HCT116 (cell line): ENCODE measurements around the gene CD96. TPM values are rescaled to one million over a fixed set of nuclear protein-coding genes. Genes with fewer than 3 reads are reported as not detected.

Experiments
- ATAC-seq: fragments of 200-7000 bp; cut with Tn5 transposase; 2 replicates; pipeline ENCODE4 v1.9.1; 2020; ENCODE audit warnings: mild to moderate bottlenecking, moderate library complexity
- BruUV-seq: library from RNA; stranded (reverse); fragments of 400-500 nt; replicated peaks from 2 replicates; lab custom pipeline; 2021; lab: Mats Ljungman, UMichigan
- CTCF ChIA-PET: fragments of 300-600 bp; sonication (Branson Sonifier 250); formaldehyde crosslinking; loops from one replicate; lab custom pipeline; 2021; ENCODE audit warnings: antibody characterized with exemption; lab: Charles Lee
- POLR2A ChIA-PET: fragments of 300-600, 350-600 bp; sonication (Branson Sonifier 250); formaldehyde crosslinking; loops from one replicate; lab custom pipeline; 2021; ENCODE audit warnings: antibody characterized with exemption; lab: Charles Lee
- RAD21 ChIA-PET, 2 experiments: fragments of 300-600 bp; sonication (Branson Sonifier 250); formaldehyde crosslinking; loops; one replicate each; lab custom pipeline; 2023; ENCODE audit warnings: low total read pairs in 2 of 2; ENCODE audit not compliant: uncharacterized antibody in 2 of 2, unreplicated experiment in 2 of 2, low non-redundant PET in 1 of 2; lab: Charles Lee
- DNase-seq: peaks from one replicate; pipeline ENCODE4 v3.0.0-alpha.2; 2010; ENCODE audit warnings: low read depth, low spot score
- H2AFZ ChIP-seq: fragments of 200-600 bp; shearing (Covaris generic), sonication (generic); 2 replicates; pipeline ENCODE4 v1.6.1; 2017; ENCODE audit warnings: low read depth, mixed run types, mixed read lengths, antibody characterized with exemption, low read length; ENCODE audit not compliant: poor library complexity, severe bottlenecking
- H3K27ac ChIP-seq: 2 replicates; pipeline ENCODE4 v1.5.1; 2012; ENCODE audit warnings: low read depth, low read length
- H3K27me3 ChIP-seq: fragments of 200-600 bp; sonication (generic); 2 replicates; pipeline ENCODE4 v1.6.1; 2016; ENCODE audit warnings: mixed run types, low read length, mixed read lengths; ENCODE audit not compliant: insufficient read depth
- H3K36me3 ChIP-seq, 2 experiments: fragments of 200-500 bp in 1 of 2; fragments of 200-600 bp in 1 of 2; sonication (Bioruptor generic) in 1 of 2; sonication (generic) in 1 of 2; 2 replicates each; pipeline versions ENCODE4 v1.5.1 to v1.6.1; 2014 to 2016; ENCODE audit warnings: low read length in 2 of 2, inconsistent platforms in 1 of 2, mixed read lengths in 1 of 2, mixed run types in 1 of 2; ENCODE audit not compliant: insufficient read depth in 2 of 2, control insufficient read depth in 1 of 2
- H3K4me1 ChIP-seq, 2 experiments: fragments of 200-600 bp in 1 of 2; sonication (generic) in 1 of 2; 2 replicates each; pipeline versions ENCODE4 v1.5.1 to v1.6.1; 2012 to 2017; ENCODE audit warnings: low read length in 2 of 2, inconsistent platforms in 1 of 2, mild to moderate bottlenecking in 1 of 2, mixed read lengths in 1 of 2, mixed run types in 1 of 2, moderate library complexity in 1 of 2; ENCODE audit not compliant: insufficient read depth in 2 of 2, control insufficient read depth in 1 of 2
- H3K4me2 ChIP-seq: fragments of 200-600 bp; sonication (generic); 2 replicates; pipeline ENCODE4 v1.6.1; 2017; ENCODE audit warnings: mixed run types, low read length, mixed read lengths
- H3K4me3 ChIP-seq, 2 experiments: fragments of 200-600 bp in 1 of 2; sonication (generic) in 1 of 2; replicated peaks in 1 of 2; 2 replicates each; pipeline ENCODE4 v1.5.1; 2011 to 2016; ENCODE audit warnings: low read length in 2 of 2, control low read depth in 1 of 2, low read depth in 1 of 2, mild to moderate bottlenecking in 1 of 2, mixed read lengths in 1 of 2, mixed run types in 1 of 2
- H3K79me2 ChIP-seq: fragments of 200-600 bp; sonication (generic); 2 replicates; pipeline ENCODE4 v1.6.1; 2017; ENCODE audit warnings: mild to moderate bottlenecking, mixed run types, low read length, moderate library complexity, mixed read lengths; ENCODE audit not compliant: insufficient read depth
- H3K9ac ChIP-seq: fragments of 200-600 bp; sonication (generic); 2 replicates; pipeline ENCODE4 v1.6.1; 2016; ENCODE audit warnings: low read length, mixed read lengths
- H3K9me2 ChIP-seq: fragments of 200-600 bp; sonication (generic), shearing (Covaris generic); 2 replicates; pipeline ENCODE4 v1.6.1; 2017; ENCODE audit warnings: mixed run types, mild to moderate bottlenecking, moderate library complexity; ENCODE audit not compliant: insufficient read depth
- H3K9me3 ChIP-seq, 2 experiments: fragments of 200-500 bp in 1 of 2; fragments of 200-600 bp in 1 of 2; sonication (Bioruptor generic) in 1 of 2; sonication (generic) in 1 of 2; 2 replicates each; pipeline ENCODE4 v1.6.1; 2014 to 2017; ENCODE audit warnings: low read length in 2 of 2, mixed read lengths in 2 of 2, inconsistent platforms in 1 of 2, low read depth in 1 of 2, mild to moderate bottlenecking in 1 of 2, mixed run types in 1 of 2, moderate library complexity in 1 of 2; ENCODE audit not compliant: control insufficient read depth in 1 of 2, insufficient read depth in 1 of 2
- H4K20me1 ChIP-seq: fragments of 200-600 bp; sonication (generic), shearing (Covaris generic); 2 replicates; pipeline ENCODE4 v1.6.1; 2017; ENCODE audit warnings: mixed run types, mild to moderate bottlenecking, moderate library complexity; ENCODE audit not compliant: insufficient read depth
- CBX3 ChIP-seq: IDR thresholded peaks from 2 replicates; pipeline ENCODE4 v1.6.1; 2012; ENCODE audit warnings: low read depth
- CEBPB ChIP-seq: IDR thresholded peaks from 2 replicates; pipeline ENCODE4 v1.6.1; 2012; ENCODE audit warnings: low read depth
- CTCF ChIP-seq, 3 experiments: fragments of 200-600 bp in 1 of 3; sonication (generic) in 1 of 3; IDR thresholded peaks in 2 of 3; conservative IDR thresholded peaks in 1 of 3; 2 replicates each; pipeline ENCODE4 v1.5.1; 2012 to 2017; ENCODE audit warnings: low read depth in 2 of 3, low read length in 2 of 3, antibody characterized with exemption in 1 of 3, borderline replicate concordance in 1 of 3, control low read depth in 1 of 3, mild to moderate bottlenecking in 1 of 3, mixed read lengths in 1 of 3, mixed run types in 1 of 3, moderate library complexity in 1 of 3; ENCODE audit not compliant: insufficient read depth in 1 of 3
- FOSL1 ChIP-seq: IDR thresholded peaks from 2 replicates; pipeline ENCODE4 v1.6.1; 2012; ENCODE audit warnings: low read depth
- JUND ChIP-seq: IDR thresholded peaks from 2 replicates; pipeline ENCODE4 v1.6.1; 2012
- RAD21 ChIP-seq: IDR thresholded peaks from 2 replicates; pipeline ENCODE4 v1.6.1; 2012; ENCODE audit warnings: low read depth, mild to moderate bottlenecking
- SIN3A ChIP-seq: IDR thresholded peaks from 2 replicates; pipeline ENCODE4 v1.6.1; 2012; ENCODE audit warnings: low read depth
- SP1 ChIP-seq: IDR thresholded peaks from 2 replicates; pipeline ENCODE4 v1.6.1; 2012; ENCODE audit warnings: low read depth
- SRF ChIP-seq: IDR thresholded peaks from 2 replicates; pipeline ENCODE4 v1.6.1; 2012; ENCODE audit warnings: low read depth
- TCF7L2 ChIP-seq: IDR thresholded peaks from 2 replicates; pipeline ENCODE4 v1.7.0; 2011; ENCODE audit warnings: borderline replicate concordance, inconsistent platforms; ENCODE audit not compliant: insufficient read depth, insufficient read length; ENCODE audit errors: extremely low read depth
- ZFX ChIP-seq: fragments of 450-650 bp; IDR thresholded peaks from 2 replicates; pipeline ENCODE4 v1.6.1; 2017
- ZNF274 ChIP-seq: fragments of 200-500 bp; sonication (Bioruptor generic); IDR thresholded peaks from 2 replicates; pipeline ENCODE4 v1.6.1; 2014; ENCODE audit warnings: mild to moderate bottlenecking, low read depth, low read length, inconsistent platforms
- intact Hi-C: fragments of 100-400 bp; cut with micrococcal nuclease; formaldehyde crosslinking; loops from 2 replicates; pipeline ENCODE4 v1.10.0; 2022
- total RNA-seq: library from RNA; stranded (reverse); gene quantifications from one replicate; pipeline ENCODE4 v1.2.1, GENCODE V29; 2021; ENCODE audit not compliant: unreplicated experiment
- TF ChIP-seq, protein P1 (sequence below): IDR thresholded peaks from 2 replicates; pipeline ENCODE4 v1.6.1; 2011; ENCODE audit warnings: mild to moderate bottlenecking, low read length, moderate library complexity; ENCODE audit not compliant: insufficient replicate concordance; ENCODE audit errors: extremely low read depth
- TF ChIP-seq, protein P2 (sequence below): IDR thresholded peaks from 2 replicates; pipeline ENCODE4 v1.6.1; 2012
- TF ChIP-seq, protein P3 (sequence below): IDR thresholded peaks from 2 replicates; pipeline ENCODE4 v1.6.1; 2012
- TF ChIP-seq, protein P4 (sequence below): IDR thresholded peaks from 2 replicates; pipeline ENCODE4 v1.6.1; 2012; ENCODE audit warnings: low read depth

Gene CD96
- total RNA-seq, 1 experiment from 2014 or later: 0.42 TPM

DNA sequence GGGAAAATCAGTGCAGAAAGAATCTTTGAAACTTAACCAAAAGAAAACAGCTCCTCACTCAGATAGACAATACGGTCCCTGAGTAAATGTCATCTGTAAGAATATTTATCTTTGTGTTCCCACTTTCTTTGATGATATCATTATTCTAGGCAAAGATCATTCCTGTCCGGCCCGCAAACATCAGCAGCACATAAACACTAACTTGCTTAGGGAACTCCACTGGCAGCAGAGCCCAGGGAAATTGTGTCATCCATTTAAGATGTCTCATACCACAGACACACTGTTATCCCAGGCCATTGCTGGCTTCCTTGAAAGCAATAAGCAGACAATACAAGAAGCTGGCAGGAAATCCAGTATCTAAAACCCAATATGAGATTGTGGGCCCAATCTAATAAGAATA, 20.1 kb upstream of the CD96 start:
- RAD21 ChIA-PET: no interaction called here
- Histone ChIP-seq H3K79me2 (no peaks in the 10 kb centered on the region), H3K4me2 (no peak overlapping the region), H4K20me1 (no peaks in the 10 kb centered on the region)
- POLR2A ChIA-PET: no interaction called here
- TF ChIP-seq, protein P1, sequence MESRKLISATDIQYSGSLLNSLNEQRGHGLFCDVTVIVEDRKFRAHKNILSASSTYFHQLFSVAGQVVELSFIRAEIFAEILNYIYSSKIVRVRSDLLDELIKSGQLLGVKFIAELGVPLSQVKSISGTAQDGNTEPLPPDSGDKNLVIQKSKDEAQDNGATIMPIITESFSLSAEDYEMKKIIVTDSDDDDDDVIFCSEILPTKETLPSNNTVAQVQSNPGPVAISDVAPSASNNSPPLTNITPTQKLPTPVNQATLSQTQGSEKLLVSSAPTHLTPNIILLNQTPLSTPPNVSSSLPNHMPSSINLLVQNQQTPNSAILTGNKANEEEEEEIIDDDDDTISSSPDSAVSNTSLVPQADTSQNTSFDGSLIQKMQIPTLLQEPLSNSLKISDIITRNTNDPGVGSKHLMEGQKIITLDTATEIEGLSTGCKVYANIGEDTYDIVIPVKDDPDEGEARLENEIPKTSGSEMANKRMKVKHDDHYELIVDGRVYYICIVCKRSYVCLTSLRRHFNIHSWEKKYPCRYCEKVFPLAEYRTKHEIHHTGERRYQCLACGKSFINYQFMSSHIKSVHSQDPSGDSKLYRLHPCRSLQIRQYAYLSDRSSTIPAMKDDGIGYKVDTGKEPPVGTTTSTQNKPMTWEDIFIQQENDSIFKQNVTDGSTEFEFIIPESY: no peak
- TF ChIP-seq JUND (no peak), SIN3A (no peak), CTCF (IDR thresholded peaks at IDR 0.05 in 2 of 3, conservative IDR thresholded peaks at IDR 0.05 in 1 of 3; ENCODE audit: borderline replicate concordance in 1 of 3, insufficient read depth in 1 of 3, low read depth in 2 of 3, low read length in 2 of 3) (no peak), ZNF274 (no peak), CBX3 (no peak), CEBPB (no peak), RAD21 (no peak), ZFX (no peak), SRF (no peak), SP1 (no peak), TCF7L2 (no peak), FOSL1 (no peak)
- TF ChIP-seq, protein P2, sequence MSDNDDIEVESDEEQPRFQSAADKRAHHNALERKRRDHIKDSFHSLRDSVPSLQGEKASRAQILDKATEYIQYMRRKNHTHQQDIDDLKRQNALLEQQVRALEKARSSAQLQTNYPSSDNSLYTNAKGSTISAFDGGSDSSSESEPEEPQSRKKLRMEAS: no peak
- TF ChIP-seq, protein P3, sequence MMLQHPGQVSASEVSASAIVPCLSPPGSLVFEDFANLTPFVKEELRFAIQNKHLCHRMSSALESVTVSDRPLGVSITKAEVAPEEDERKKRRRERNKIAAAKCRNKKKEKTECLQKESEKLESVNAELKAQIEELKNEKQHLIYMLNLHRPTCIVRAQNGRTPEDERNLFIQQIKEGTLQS: no peak
- TF ChIP-seq, protein P4, sequence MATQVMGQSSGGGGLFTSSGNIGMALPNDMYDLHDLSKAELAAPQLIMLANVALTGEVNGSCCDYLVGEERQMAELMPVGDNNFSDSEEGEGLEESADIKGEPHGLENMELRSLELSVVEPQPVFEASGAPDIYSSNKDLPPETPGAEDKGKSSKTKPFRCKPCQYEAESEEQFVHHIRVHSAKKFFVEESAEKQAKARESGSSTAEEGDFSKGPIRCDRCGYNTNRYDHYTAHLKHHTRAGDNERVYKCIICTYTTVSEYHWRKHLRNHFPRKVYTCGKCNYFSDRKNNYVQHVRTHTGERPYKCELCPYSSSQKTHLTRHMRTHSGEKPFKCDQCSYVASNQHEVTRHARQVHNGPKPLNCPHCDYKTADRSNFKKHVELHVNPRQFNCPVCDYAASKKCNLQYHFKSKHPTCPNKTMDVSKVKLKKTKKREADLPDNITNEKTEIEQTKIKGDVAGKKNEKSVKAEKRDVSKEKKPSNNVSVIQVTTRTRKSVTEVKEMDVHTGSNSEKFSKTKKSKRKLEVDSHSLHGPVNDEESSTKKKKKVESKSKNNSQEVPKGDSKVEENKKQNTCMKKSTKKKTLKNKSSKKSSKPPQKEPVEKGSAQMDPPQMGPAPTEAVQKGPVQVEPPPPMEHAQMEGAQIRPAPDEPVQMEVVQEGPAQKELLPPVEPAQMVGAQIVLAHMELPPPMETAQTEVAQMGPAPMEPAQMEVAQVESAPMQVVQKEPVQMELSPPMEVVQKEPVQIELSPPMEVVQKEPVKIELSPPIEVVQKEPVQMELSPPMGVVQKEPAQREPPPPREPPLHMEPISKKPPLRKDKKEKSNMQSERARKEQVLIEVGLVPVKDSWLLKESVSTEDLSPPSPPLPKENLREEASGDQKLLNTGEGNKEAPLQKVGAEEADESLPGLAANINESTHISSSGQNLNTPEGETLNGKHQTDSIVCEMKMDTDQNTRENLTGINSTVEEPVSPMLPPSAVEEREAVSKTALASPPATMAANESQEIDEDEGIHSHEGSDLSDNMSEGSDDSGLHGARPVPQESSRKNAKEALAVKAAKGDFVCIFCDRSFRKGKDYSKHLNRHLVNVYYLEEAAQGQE: no peak
- TF ChIP-seq, all 23 proteins: peak for 0
- no peak for DNase-seq
- Histone ChIP-seq H2AFZ (no peak overlapping the region), H3K4me1 (no peaks in the 10 kb centered on the region), H3K36me3 (no peaks in the 10 kb centered on the region), H3K27ac (no peak overlapping the region), H3K27me3 (no peaks in the 10 kb centered on the region), H3K9me2 (no peaks in the 10 kb centered on the region), H3K4me3 (no peak overlapping the region), H3K9me3 (no peaks in the 10 kb centered on the region), H3K9ac (no peak overlapping the region)
- intact Hi-C loops: loop anchor here (5.0 kb wide), 1 partner anchor 510 kb away; no protein-coding TSS in a partner anchor
- BruUV-seq: no TSS peak
- CTCF ChIA-PET: no interaction called here
- no peak for ATAC-seq
